Activated CD4-positive, CD25-positive, alpha-beta regulatory T cell treated with anti-CD3 and anti-CD28 coated beads, Interleukin-2, amount 50 U/mL, for 72 hours (primary cell): Measurements from ENCODE around the gene DCLK2.

Experiments used
- DNase-seq: peaks from one replicate; pipeline ENCODE4 v3.0.0; 2021

Gene DCLK2

GRCh38 chr4:150078041-150078578 lies at the start of gene DCLK2:
Gene DCLK2, plus strand, starts transcription at chr4:150078445. Its CDS starts 583 bp downstream, at chr4:150079028.
- no peak for DNase-seq

- DNase-seq, result no peak
Measured at GRCh38 chr4:150032541-150032940, 45.7 kb upstream of the DCLK2 start.

- no peak for DNase-seq
Measured at GRCh38 chr4:150033081-150033480, 45.2 kb upstream of the DCLK2 start.

GRCh38 chr4:150033901-150034300 lies 44.3 kb upstream of the DCLK2 start:
- no peak for DNase-seq

- DNase-seq, result no peak
Measured at GRCh38 chr4:150037251-150037856, 40.9 kb upstream of the DCLK2 start.

GRCh38 chr4:150038335-150039076 lies 39.7 kb upstream of the DCLK2 start:
- DNase-seq, result no peak

GRCh38 chr4:150039274-150040127 lies 38.7 kb upstream of the DCLK2 start:
- no peak for DNase-seq

GRCh38 chr4:150044517-150044916 lies 33.7 kb upstream of the DCLK2 start:
- no peak for DNase-seq

- DNase-seq, result no peak
Measured at GRCh38 chr4:150045410-150045809, 32.8 kb upstream of the DCLK2 start.

- no peak for DNase-seq
Measured at GRCh38 chr4:150046728-150047217, 31.5 kb upstream of the DCLK2 start.

- no peak for DNase-seq
Measured at GRCh38 chr4:150047546-150047945, 30.7 kb upstream of the DCLK2 start.

GRCh38 chr4:150049682-150050081 lies 28.6 kb upstream of the DCLK2 start:
- no peak for DNase-seq

- DNase-seq, result no peak
Measured at GRCh38 chr4:150050566-150050965, 27.7 kb upstream of the DCLK2 start.

GRCh38 chr4:150051111-150051510 lies 27.1 kb upstream of the DCLK2 start:
- DNase-seq, result no peak

- no peak for DNase-seq
Measured at GRCh38 chr4:150055467-150055866, 22.8 kb upstream of the DCLK2 start.

- DNase-seq, result no peak
Measured at GRCh38 chr4:150056569-150056968, 21.7 kb upstream of the DCLK2 start.

GRCh38 chr4:150061086-150061776 lies 17.0 kb upstream of the DCLK2 start:
- DNase-seq, result no peak

GRCh38 chr4:150063128-150063527 lies 15.1 kb upstream of the DCLK2 start:
- no peak for DNase-seq

GRCh38 chr4:150065740-150066139 lies 12.5 kb upstream of the DCLK2 start:
- no peak for DNase-seq

GRCh38 chr4:150067859-150068258 lies 10.4 kb upstream of the DCLK2 start:
- DNase-seq, result no peak

- DNase-seq, result no peak
Measured at GRCh38 chr4:150068300-150068960, 9.8 kb upstream of the DCLK2 start.

GRCh38 chr4:150069353-150069752 lies 8.9 kb upstream of the DCLK2 start:
- DNase-seq, result no peak
